Tibial nerve (tissue), 3 donors: ENCODE results near the gene MFSD12.

Experiments used
- CTCF ChIP-seq, 5 experiments: fragments of 200-600 bp in 3 of 5; fragments of 450-650 bp in 2 of 5; sonication (generic) in 3 of 5; IDR thresholded peaks; one replicate each; pipeline ENCODE4 v1.5.1; 2016 to 2019; ENCODE audit warnings: antibody characterized with exemption in 5 of 5, mild to moderate bottlenecking in 3 of 5, moderate library complexity in 2 of 5
- POLR2A ChIP-seq, 2 donors: fragments of 450-650 bp; IDR thresholded peaks; one replicate each; pipeline ENCODE4 v1.6.1; 2017; ENCODE audit warnings: antibody characterized with exemption in 2 of 2, mild to moderate bottlenecking in 2 of 2, moderate library complexity in 2 of 2

DNA sequence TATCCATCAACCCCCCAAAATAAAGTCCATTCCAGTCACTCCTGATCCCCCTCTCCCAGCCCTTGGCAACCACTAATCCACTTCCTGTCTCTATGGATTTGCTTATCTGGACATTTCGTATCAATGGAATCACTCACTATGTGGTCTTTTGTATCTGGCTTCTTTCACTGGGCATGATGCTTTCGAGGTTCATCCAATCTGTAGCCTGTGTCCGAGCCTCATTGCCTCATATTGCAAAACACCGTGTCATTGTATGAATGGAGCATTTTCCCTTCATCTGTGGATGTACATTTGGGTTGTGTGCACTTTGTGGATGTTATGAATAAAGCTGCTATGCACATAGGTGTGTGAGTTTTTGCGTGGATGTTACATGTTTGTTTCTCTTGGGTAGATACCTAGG is 52.7 kb downstream of the MFSD12 start:
- TF ChIP-seq CTCF (IDR thresholded peaks at IDR 0.05) = no peak
- no peak for TF ChIP-seq POLR2A (IDR thresholded peaks at IDR 0.05)
